A549 (cell line): ENCODE measurements around the gene TFF1. TPM values are rescaled to one million over a fixed set of nuclear protein-coding genes. Genes with fewer than 3 reads are reported as not detected.

Experiments
- ATAC-seq, 2 experiments: fragments of 200-7000 bp in 1 of 2; fragments of >200 bp in 1 of 2; cut with Nextera tagmentation in 1 of 2; cut with Tn5 transposase in 1 of 2; 3 replicates each; pipeline versions ENCODE4 v1.8.0 to v1.9.1; 2018 to 2020; ENCODE audit warnings: mild to moderate bottlenecking in 1 of 2, moderate library complexity in 1 of 2
- CTCF ChIA-PET: fragments of 300-600 bp; sonication (Branson Sonifier 250); formaldehyde crosslinking; extraction: SDS; loops from one replicate; lab custom pipeline; 2021; ENCODE audit warnings: antibody characterized with exemption, inconsistent platforms; lab: Yijun Ruan, JAX
- POLR2A ChIA-PET: fragments of 350-600 bp; formaldehyde crosslinking; extraction: SDS; loops from one replicate; lab custom pipeline; 2021; ENCODE audit warnings: antibody characterized with exemption, inconsistent platforms; lab: Yijun Ruan, JAX
- DNase-seq, 2 experiments: peaks; one replicate each; pipeline versions ENCODE4 v3.0.0 to v3.0.0-alpha.2; 2011 to 2016; ENCODE audit warnings: low read depth in 1 of 2, low spot score in 1 of 2
- FAIRE-seq: peaks from 2 replicates; lab custom pipeline; 2011; peaks lifted over from hg19 to GRCh38; lab: Jason Lieb, UNC
- H3K27ac ChIP-seq, 2 experiments: fragments of >200 bp; sonication (Bioruptor Twin); formaldehyde crosslinking; 3 replicates each; pipeline ENCODE4 v1.5.1; 2016 to 2017
- H3K4me1 ChIP-seq: fragments of >200 bp; sonication (Bioruptor Twin); formaldehyde crosslinking; 3 replicates; pipeline ENCODE4 v1.6.1; 2016
- H3K4me2 ChIP-seq: fragments of >200 bp; sonication (Bioruptor Twin); formaldehyde crosslinking; 3 replicates; pipeline ENCODE4 v1.6.1; 2016
- H3K4me3 ChIP-seq: fragments of >200 bp; sonication (Bioruptor Twin); formaldehyde crosslinking; 3 replicates; pipeline ENCODE4 v1.5.1; 2016
- H3K9me3 ChIP-seq: fragments of >200 bp; sonication (Bioruptor Twin); formaldehyde crosslinking; 3 replicates; pipeline ENCODE4 v1.6.1; 2016
- BCL3 ChIP-seq: fragments of >200 bp; sonication (Bioruptor Twin); formaldehyde crosslinking; IDR thresholded peaks from 3 replicates; pipeline ENCODE4 v1.6.1; 2016
- BHLHE40 ChIP-seq: IDR thresholded peaks from 2 replicates; pipeline ENCODE4 v1.6.1; 2012; ENCODE audit warnings: low read depth, low read length, inconsistent platforms
- CHD2 ChIP-seq: fragments of 150-350 bp; IDR thresholded peaks from 2 replicates; pipeline ENCODE4 v1.6.1; 2014; ENCODE audit warnings: low read length; ENCODE audit not compliant: partially characterized antibody
- ESRRA ChIP-seq: fragments of 150-350 bp; IDR thresholded peaks from 2 replicates; pipeline ENCODE4 v1.6.1; 2014; ENCODE audit warnings: mild to moderate bottlenecking, low read length, borderline replicate concordance
- FOXS1 ChIP-seq: fragments of 250-450 bp; sonication (Bioruptor Pico); IDR thresholded peaks from 2 replicates; pipeline ENCODE4 v1.5.0; 2020; ENCODE audit warnings: mild to moderate bottlenecking, moderate library complexity
- GATA3 ChIP-seq: IDR thresholded peaks from 2 replicates; pipeline ENCODE4 v1.6.1; 2012; ENCODE audit warnings: borderline replicate concordance
- HEYL ChIP-seq: fragments of 250-450 bp; sonication (Bioruptor Pico); IDR thresholded peaks from 2 replicates; pipeline ENCODE4 v1.8.0; 2021; ENCODE audit warnings: mild to moderate bottlenecking, moderate library complexity
- HMGXB4 ChIP-seq: fragments of 250-450 bp; sonication (Bioruptor Pico); IDR thresholded peaks from 2 replicates; pipeline ENCODE4 v1.5.0; 2021; ENCODE audit warnings: mild to moderate bottlenecking, moderate library complexity, borderline replicate concordance
- JUN ChIP-seq, 2 experiments: fragments of >200 bp; sonication (Bioruptor Twin); formaldehyde crosslinking; IDR thresholded peaks; 2 replicates in 1 of 2; 3 replicates in 1 of 2; pipeline ENCODE4 v1.6.1; 2016 to 2017
- KDM5A ChIP-seq: fragments of 200-600 bp; sonication (generic); IDR thresholded peaks from 2 replicates; pipeline ENCODE4 v1.6.1; 2016; ENCODE audit warnings: antibody characterized with exemption, mild to moderate bottlenecking
- MYC ChIP-seq: IDR thresholded peaks from 2 replicates; pipeline ENCODE4 v1.6.1; 2012; ENCODE audit warnings: mild to moderate bottlenecking, inconsistent platforms, low read length, improper control_type of control experiment, borderline replicate concordance
- NFE2L2 ChIP-seq: fragments of 150-350 bp; conservative IDR thresholded peaks from 2 replicates; pipeline ENCODE4 v1.6.1; 2014; ENCODE audit warnings: low read length
- NPAS2 ChIP-seq: fragments of 250-450 bp; sonication (Bioruptor Pico); IDR thresholded peaks from 2 replicates; pipeline ENCODE4 v1.8.0; 2022; ENCODE audit warnings: mild to moderate bottlenecking, moderate library complexity, borderline replicate concordance
- POLR2AphosphoS2 ChIP-seq: conservative IDR thresholded peaks from 2 replicates; pipeline ENCODE4 v1.6.1; 2012; ENCODE audit warnings: low read length, improper control_type of control experiment, inconsistent platforms
- RAD21 ChIP-seq, 2 experiments: fragments of >200 bp in 1 of 2; sonication (Bioruptor Twin) in 1 of 2; formaldehyde crosslinking in 1 of 2; IDR thresholded peaks in 1 of 2; conservative IDR thresholded peaks in 1 of 2; 2 replicates in 1 of 2; 3 replicates in 1 of 2; pipeline ENCODE4 v1.6.1; 2012 to 2018; ENCODE audit warnings: inconsistent platforms in 1 of 2
- RARB ChIP-seq: fragments of 250-450 bp; sonication (Bioruptor Pico); IDR thresholded peaks from 2 replicates; pipeline ENCODE4 v1.8.0; 2021; ENCODE audit warnings: mild to moderate bottlenecking, moderate library complexity
- SREBF2 ChIP-seq: fragments of 450-650 bp; IDR thresholded peaks from 2 replicates; pipeline ENCODE4 v1.6.1; 2014; ENCODE audit warnings: mild to moderate bottlenecking, moderate library complexity
- TP53 ChIP-seq: fragments of 250-450 bp; sonication (Bioruptor Pico); IDR thresholded peaks from 2 replicates; pipeline ENCODE4 v1.5.0; 2021; ENCODE audit warnings: mild to moderate bottlenecking, moderate library complexity
- USF2 ChIP-seq: fragments of 450-650 bp; IDR thresholded peaks from 2 replicates; pipeline ENCODE4 v1.6.1; 2014; ENCODE audit warnings: antibody characterized with exemption
- ZC3H11A ChIP-seq: fragments of 450-650 bp; IDR thresholded peaks from 2 replicates; pipeline ENCODE4 v1.6.1; 2014; ENCODE audit warnings: antibody characterized with exemption, mild to moderate bottlenecking
- ZNF302 ChIP-seq: fragments of 250-450 bp; sonication (Bioruptor Pico); IDR thresholded peaks from 2 replicates; pipeline ENCODE4 v1.9.0; 2021; ENCODE audit warnings: inconsistent platforms, mild to moderate bottlenecking, moderate library complexity
- WGBS: methylation state at CpG from one replicate; pipeline ENCODE4 v1.1.6; 2017; ENCODE audit errors: missing lambda C conversion rate; 5-methylcytosine and 5-hydroxymethylcytosine counted together
- polyA plus RNA-seq, 4 experiments: library from polyadenylated mRNA; depleted of rRNA in 3 of 4; stranded (reverse); fragments of >200 nt; fragmentation: RNase III in 1 of 4; extraction: RNeasy Plus Mini Kit Qiagen cat#74134 plus additional on column Dnase treatment in 1 of 4; gene quantifications; 2 replicates in 3 of 4; 3 replicates in 1 of 4; pipeline ENCODE4 v1.2.3, GENCODE V29; 2011 to 2017
- TF ChIP-seq, protein P1 (sequence below): IDR thresholded peaks from 2 replicates; pipeline ENCODE4 v1.6.1; 2012
- TF ChIP-seq, protein P2 (sequence below): fragments of 200-600 bp; sonication (generic); IDR thresholded peaks from 2 replicates; pipeline ENCODE4 v1.6.1; 2016; ENCODE audit warnings: antibody characterized with exemption, mild to moderate bottlenecking, moderate library complexity

TFF1 gene
- polyA plus RNA-seq, 2 of the 4 experiments (the other 2 are of a cell fraction) = 1.0 to 5.8 TPM

GRCh38 chr21:42377211-42377950, 11.0 kb upstream of the TFF1 start:
- POLR2A ChIA-PET = no interaction called here
- H3K27ac ChIP-seq = no peak overlapping the region
- no peaks in the 10 kb centered on the region; the same call in 2 of the 3 replicates for H3K4me1 ChIP-seq
- DNase-seq = no peak
- no peak for ATAC-seq
- H3K9me3 ChIP-seq = peaks cover 9% of the 10 kb centered on the region; the same call in 2 of the 3 replicates
- no peak for FAIRE-seq
- CTCF ChIA-PET = interaction anchor here (1.0 to 1.5 kb wide), 2 partner anchors 68 to 232 kb away, joined by 3 read pairs; no protein-coding TSS in a partner anchor
- no peak overlapping the region for H3K4me3 ChIP-seq
- 81% methylated on average over 22 of the region's 24 CpGs for WGBS
- no peak for TF ChIP-seq FOXS1 (CRISPR knock-in tag)
- TF ChIP-seq KDM5A = no peak
- TF ChIP-seq HEYL (CRISPR knock-in tag) = no peak
- TF ChIP-seq HMGXB4 (CRISPR knock-in tag) = no peak
- no peak for TF ChIP-seq ZC3H11A
- TF ChIP-seq USF2 = no peak
- TF ChIP-seq BCL3 = no peak
- no peak for TF ChIP-seq CHD2
- no peak for TF ChIP-seq RAD21 (conservative IDR thresholded peaks at IDR 0.05 in 1 of 2, IDR thresholded peaks at IDR 0.05 in 1 of 2)
- TF ChIP-seq, protein P1, sequence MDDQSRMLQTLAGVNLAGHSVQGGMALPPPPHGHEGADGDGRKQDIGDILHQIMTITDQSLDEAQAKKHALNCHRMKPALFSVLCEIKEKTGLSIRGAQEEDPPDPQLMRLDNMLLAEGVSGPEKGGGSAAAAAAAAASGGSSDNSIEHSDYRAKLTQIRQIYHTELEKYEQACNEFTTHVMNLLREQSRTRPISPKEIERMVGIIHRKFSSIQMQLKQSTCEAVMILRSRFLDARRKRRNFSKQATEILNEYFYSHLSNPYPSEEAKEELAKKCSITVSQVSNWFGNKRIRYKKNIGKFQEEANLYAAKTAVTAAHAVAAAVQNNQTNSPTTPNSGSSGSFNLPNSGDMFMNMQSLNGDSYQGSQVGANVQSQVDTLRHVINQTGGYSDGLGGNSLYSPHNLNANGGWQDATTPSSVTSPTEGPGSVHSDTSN = no peak
- no peak for TF ChIP-seq NPAS2 (CRISPR knock-in tag)
- TF ChIP-seq ESRRA = no peak
- no peak for TF ChIP-seq POLR2AphosphoS2
- no peak for TF ChIP-seq TP53 (CRISPR knock-in tag)
- TF ChIP-seq JUN (IDR thresholded peaks at IDR 0.05) = no peak
- no peak overlapping the region for H3K4me2 ChIP-seq

- POLR2A ChIA-PET = no interaction called here
- H3K27ac ChIP-seq = no peak overlapping the region
- H3K4me2 ChIP-seq = no peak overlapping the region
- no peaks in the 10 kb centered on the region; the same call in 2 of the 3 replicates for H3K4me1 ChIP-seq
- no peak for DNase-seq
- H3K4me3 ChIP-seq = no peak overlapping the region
- ATAC-seq = no peak
- WGBS = 61% methylated on average over 25 of the region's 32 CpGs
- FAIRE-seq = no peak
- CTCF ChIA-PET = interaction anchor here (1.0 kb wide), 1 partner anchor 66 kb away, joined by 4 read pairs; no protein-coding TSS in a partner anchor
- TF ChIP-seq, protein P2, sequence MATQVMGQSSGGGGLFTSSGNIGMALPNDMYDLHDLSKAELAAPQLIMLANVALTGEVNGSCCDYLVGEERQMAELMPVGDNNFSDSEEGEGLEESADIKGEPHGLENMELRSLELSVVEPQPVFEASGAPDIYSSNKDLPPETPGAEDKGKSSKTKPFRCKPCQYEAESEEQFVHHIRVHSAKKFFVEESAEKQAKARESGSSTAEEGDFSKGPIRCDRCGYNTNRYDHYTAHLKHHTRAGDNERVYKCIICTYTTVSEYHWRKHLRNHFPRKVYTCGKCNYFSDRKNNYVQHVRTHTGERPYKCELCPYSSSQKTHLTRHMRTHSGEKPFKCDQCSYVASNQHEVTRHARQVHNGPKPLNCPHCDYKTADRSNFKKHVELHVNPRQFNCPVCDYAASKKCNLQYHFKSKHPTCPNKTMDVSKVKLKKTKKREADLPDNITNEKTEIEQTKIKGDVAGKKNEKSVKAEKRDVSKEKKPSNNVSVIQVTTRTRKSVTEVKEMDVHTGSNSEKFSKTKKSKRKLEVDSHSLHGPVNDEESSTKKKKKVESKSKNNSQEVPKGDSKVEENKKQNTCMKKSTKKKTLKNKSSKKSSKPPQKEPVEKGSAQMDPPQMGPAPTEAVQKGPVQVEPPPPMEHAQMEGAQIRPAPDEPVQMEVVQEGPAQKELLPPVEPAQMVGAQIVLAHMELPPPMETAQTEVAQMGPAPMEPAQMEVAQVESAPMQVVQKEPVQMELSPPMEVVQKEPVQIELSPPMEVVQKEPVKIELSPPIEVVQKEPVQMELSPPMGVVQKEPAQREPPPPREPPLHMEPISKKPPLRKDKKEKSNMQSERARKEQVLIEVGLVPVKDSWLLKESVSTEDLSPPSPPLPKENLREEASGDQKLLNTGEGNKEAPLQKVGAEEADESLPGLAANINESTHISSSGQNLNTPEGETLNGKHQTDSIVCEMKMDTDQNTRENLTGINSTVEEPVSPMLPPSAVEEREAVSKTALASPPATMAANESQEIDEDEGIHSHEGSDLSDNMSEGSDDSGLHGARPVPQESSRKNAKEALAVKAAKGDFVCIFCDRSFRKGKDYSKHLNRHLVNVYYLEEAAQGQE = no peak
- TF ChIP-seq RARB (CRISPR knock-in tag) = no peak
- no peak for TF ChIP-seq POLR2AphosphoS2
- TF ChIP-seq, protein P1 = no peak
- no peak for TF ChIP-seq MYC
- no peak for TF ChIP-seq NFE2L2
- TF ChIP-seq SREBF2 = no peak
- no peak for TF ChIP-seq GATA3
- no peak for TF ChIP-seq BHLHE40
- TF ChIP-seq ZNF302 = no peak
- TF ChIP-seq, all 56 proteins: peak for 0
- H3K9me3 ChIP-seq = peaks cover under 1% of the 10 kb centered on the region; the same call in 1 of the 3 replicates
Measured at GRCh38 chr21:42376338-42376982, 10.1 kb upstream of the TFF1 start.
